Nucleus accumbens (tissue), 56 donors: ENCODE measurements around the gene BASP1.

Experiments
- DNase-seq, 56 donors: peaks; one replicate each; lab custom pipeline; 2025; lab: John Stamatoyannopoulos, UW

BASP1 gene

GRCh38 chr5:17217493-17218352, at the start of gene BASP1:
Gene BASP1, plus strand, starts transcription at chr5:17217631. Its CDS starts 57,586 bp downstream, at chr5:17275217.
- DNase-seq = peak in 46 of 56 donors; percentile 5 to 86 (median 63)

- no peak for DNase-seq
These were observed 47.9 kb upstream of the BASP1 start for GRCh38 chr5:17169507-17169906.

- no peak for DNase-seq
These were observed 44.6 kb upstream of the BASP1 start for GRCh38 chr5:17172791-17173190.

- DNase-seq = no peak
These were observed 42.5 kb upstream of the BASP1 start for GRCh38 chr5:17174965-17175364.

GRCh38 chr5:17177501-17178372, 39.7 kb upstream of the BASP1 start:
- no peak for DNase-seq

- no peak for DNase-seq
These were observed 39.1 kb upstream of the BASP1 start for GRCh38 chr5:17178373-17178675.

- no peak for DNase-seq
These were observed 37.0 kb upstream of the BASP1 start for GRCh38 chr5:17180330-17180843.

- DNase-seq = peak in 3 of 56 donors; percentile 1 to 16 (median 6)
These were observed 36.3 kb upstream of the BASP1 start for GRCh38 chr5:17180864-17181723.

GRCh38 chr5:17182494-17182893, 34.9 kb upstream of the BASP1 start:
- no peak for DNase-seq

GRCh38 chr5:17182981-17183380, 34.5 kb upstream of the BASP1 start:
- DNase-seq = no peak

- DNase-seq = no peak
These were observed 33.6 kb upstream of the BASP1 start for GRCh38 chr5:17183831-17184230.

- no peak for DNase-seq
These were observed 32.8 kb upstream of the BASP1 start for GRCh38 chr5:17184588-17184987.

GRCh38 chr5:17185349-17185748, 32.1 kb upstream of the BASP1 start:
- DNase-seq = no peak

- no peak for DNase-seq
These were observed 31.7 kb upstream of the BASP1 start for GRCh38 chr5:17185773-17186172.

- no peak for DNase-seq
These were observed 31.2 kb upstream of the BASP1 start for GRCh38 chr5:17186256-17186655.

GRCh38 chr5:17187011-17187785, 30.2 kb upstream of the BASP1 start:
- DNase-seq = no peak

GRCh38 chr5:17187786-17188170, 29.7 kb upstream of the BASP1 start:
- DNase-seq = no peak

GRCh38 chr5:17189381-17190036, 27.9 kb upstream of the BASP1 start:
- peak in 46 of 56 donors; percentile 3 to 80 (median 22) for DNase-seq

GRCh38 chr5:17190242-17190778, 27.1 kb upstream of the BASP1 start:
- DNase-seq = peak in 1 of 56 donors; percentile 7
